Calu3 (cell line): ENCODE measurements around the gene DYSF. TPM values are rescaled to one million over a fixed set of nuclear protein-coding genes. Genes with fewer than 3 reads are reported as not detected.

Source experiments
- BruUV-seq: library from RNA; stranded (reverse); fragments of 400-500 nt; replicated peaks from 2 replicates; lab custom pipeline; 2021; lab: Mats Ljungman, UMichigan
- CTCF ChIA-PET: fragments of 300-600 bp; sonication (Branson Sonifier 250); formaldehyde crosslinking; loops from one replicate; lab custom pipeline; 2022; ENCODE audit warnings: antibody characterized with exemption; lab: Charles Lee
- DNase-seq: peaks from one replicate; pipeline ENCODE4 v3.0.0; 2022
- H3K27ac Mint-ChIP-seq: one replicate; pipeline ENCODE4 v1.8.0; 2022; ENCODE audit warnings: mixed read lengths; ENCODE audit not compliant: unreplicated experiment
- H3K27me3 Mint-ChIP-seq: one replicate; pipeline ENCODE4 v1.8.0; 2022; ENCODE audit warnings: mixed read lengths; ENCODE audit not compliant: unreplicated experiment
- H3K36me3 Mint-ChIP-seq: one replicate; pipeline ENCODE4 v1.8.0; 2022; ENCODE audit warnings: mild to moderate bottlenecking, moderate library complexity, mixed read lengths; ENCODE audit not compliant: insufficient read depth, unreplicated experiment
- H3K4me1 Mint-ChIP-seq: one replicate; pipeline ENCODE4 v1.8.0; 2022; ENCODE audit warnings: mild to moderate bottlenecking, low read depth, mixed read lengths; ENCODE audit not compliant: unreplicated experiment
- H3K4me3 Mint-ChIP-seq: one replicate; pipeline ENCODE4 v1.8.0; 2022; ENCODE audit warnings: mild to moderate bottlenecking, low read depth, moderate library complexity, mixed read lengths; ENCODE audit not compliant: unreplicated experiment
- H3K9me3 Mint-ChIP-seq: one replicate; pipeline ENCODE4 v1.8.0; 2022; ENCODE audit warnings: low read depth, mixed read lengths; ENCODE audit not compliant: unreplicated experiment
- intact Hi-C: fragments of 100-400 bp; cut with micrococcal nuclease; formaldehyde crosslinking; loops from one replicate; pipeline ENCODE4 v1.10.0; 2022; ENCODE audit not compliant: unreplicated experiment
- total RNA-seq: library from RNA; stranded (reverse); gene quantifications from 2 replicates; pipeline ENCODE4 v1.2.3, GENCODE V29; 2022
- TF ChIP-seq, protein P1 (sequence below): fragments of 200-600 bp; IDR thresholded peaks from one replicate; pipeline ENCODE4 v1.8.0; 2022; ENCODE audit warnings: antibody characterized with exemption; ENCODE audit not compliant: unreplicated experiment

The DYSF gene
- total RNA-seq, 1 experiment from 2014 or later, result 3.2 TPM

DNA sequence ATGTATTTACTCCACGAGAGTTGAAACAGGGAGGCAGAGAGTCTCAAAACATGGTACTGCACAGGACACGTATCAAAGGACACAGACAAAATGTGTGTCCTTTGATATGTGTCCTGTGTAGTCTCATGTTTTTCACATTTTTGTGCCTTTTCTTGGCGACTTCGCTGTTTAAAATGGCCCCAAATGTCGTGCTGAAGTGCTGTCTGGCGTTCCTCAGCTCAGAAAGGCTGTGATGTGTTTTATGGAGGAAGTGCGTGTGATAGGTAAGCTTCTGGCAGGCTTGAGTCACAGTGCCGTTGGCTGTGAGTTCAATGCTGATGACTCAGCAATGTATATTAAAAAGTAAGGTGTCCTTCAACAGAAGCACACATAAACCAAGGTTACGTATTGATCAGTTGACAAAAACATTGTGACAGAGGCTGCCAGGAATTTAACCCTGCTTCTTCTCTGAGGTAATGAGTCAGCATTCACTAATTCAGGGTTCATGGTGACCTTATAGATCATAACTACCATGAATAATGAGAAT is 78.2 kb downstream of the DYSF start:
- CTCF ChIA-PET, result no interaction called here
- TF ChIP-seq, protein P1, sequence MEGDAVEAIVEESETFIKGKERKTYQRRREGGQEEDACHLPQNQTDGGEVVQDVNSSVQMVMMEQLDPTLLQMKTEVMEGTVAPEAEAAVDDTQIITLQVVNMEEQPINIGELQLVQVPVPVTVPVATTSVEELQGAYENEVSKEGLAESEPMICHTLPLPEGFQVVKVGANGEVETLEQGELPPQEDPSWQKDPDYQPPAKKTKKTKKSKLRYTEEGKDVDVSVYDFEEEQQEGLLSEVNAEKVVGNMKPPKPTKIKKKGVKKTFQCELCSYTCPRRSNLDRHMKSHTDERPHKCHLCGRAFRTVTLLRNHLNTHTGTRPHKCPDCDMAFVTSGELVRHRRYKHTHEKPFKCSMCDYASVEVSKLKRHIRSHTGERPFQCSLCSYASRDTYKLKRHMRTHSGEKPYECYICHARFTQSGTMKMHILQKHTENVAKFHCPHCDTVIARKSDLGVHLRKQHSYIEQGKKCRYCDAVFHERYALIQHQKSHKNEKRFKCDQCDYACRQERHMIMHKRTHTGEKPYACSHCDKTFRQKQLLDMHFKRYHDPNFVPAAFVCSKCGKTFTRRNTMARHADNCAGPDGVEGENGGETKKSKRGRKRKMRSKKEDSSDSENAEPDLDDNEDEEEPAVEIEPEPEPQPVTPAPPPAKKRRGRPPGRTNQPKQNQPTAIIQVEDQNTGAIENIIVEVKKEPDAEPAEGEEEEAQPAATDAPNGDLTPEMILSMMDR, result no peak
- H3K27me3 Mint-ChIP-seq, result peaks cover 35% of the 10 kb centered on the region
- peak; percentile 35 for DNase-seq
- H3K4me1 Mint-ChIP-seq, result no peaks in the 10 kb centered on the region
- no peaks in the 10 kb centered on the region for H3K9me3 Mint-ChIP-seq
- intact Hi-C loops, result loop anchor here (5.0 kb wide), 1 partner anchor 1046 kb away; no protein-coding TSS in a partner anchor
- H3K4me3 Mint-ChIP-seq, result no peak overlapping the region
- BruUV-seq, result no TSS peak
- no peaks in the 10 kb centered on the region for H3K36me3 Mint-ChIP-seq
- no peak overlapping the region for H3K27ac Mint-ChIP-seq

- Mint-ChIP-seq H3K27me3 (peaks cover 35% of the 10 kb centered on the region), H3K4me1 (no peaks in the 10 kb centered on the region), H3K9me3 (no peaks in the 10 kb centered on the region), H3K4me3 (no peak overlapping the region), H3K27ac (no peak overlapping the region), H3K36me3 (no peaks in the 10 kb centered on the region)
- TF ChIP-seq, protein P1, result no peak
- intact Hi-C loops, result loop anchor here (5.0 kb wide), 1 partner anchor 1045 kb away; no protein-coding TSS in a partner anchor
- CTCF ChIA-PET, result no interaction called here
- BruUV-seq, result no TSS peak
- no peak for DNase-seq
These were observed 79.0 kb downstream of the DYSF start for GRCh38 chr2:71532327-71532726.

- TF ChIP-seq, protein P1, result no peak
- H3K9me3 Mint-ChIP-seq, result no peaks in the 10 kb centered on the region
- no peak overlapping the region for H3K27ac Mint-ChIP-seq
- no peak overlapping the region for H3K4me3 Mint-ChIP-seq
- H3K4me1 Mint-ChIP-seq, result no peaks in the 10 kb centered on the region
- no TSS peak for BruUV-seq
- CTCF ChIA-PET, result no interaction called here
- no peaks in the 10 kb centered on the region for H3K36me3 Mint-ChIP-seq
- DNase-seq, result no peak
- intact Hi-C loops, result loop anchor here (5.0 kb wide), 1 partner anchor 1043 kb away; no protein-coding TSS in a partner anchor
- H3K27me3 Mint-ChIP-seq, result peaks cover 18% of the 10 kb centered on the region
These were observed 80.8 kb downstream of the DYSF start for GRCh38 chr2:71534201-71534600.

GRCh38 chr2:71534826-71535225 is 81.5 kb downstream of the DYSF start:
- no peaks in the 10 kb centered on the region for H3K9me3 Mint-ChIP-seq
- no peaks in the 10 kb centered on the region for H3K4me1 Mint-ChIP-seq
- DNase-seq, result no peak
- BruUV-seq, result no TSS peak
- CTCF ChIA-PET, result no interaction called here
- intact Hi-C loops, result loop anchor here (5.0 kb wide), 1 partner anchor 1042 kb away; no protein-coding TSS in a partner anchor
- TF ChIP-seq, protein P1, result no peak
- H3K27me3 Mint-ChIP-seq, result peaks cover 13% of the 10 kb centered on the region
- no peak overlapping the region for H3K27ac Mint-ChIP-seq
- H3K36me3 Mint-ChIP-seq, result no peaks in the 10 kb centered on the region
- no peak overlapping the region for H3K4me3 Mint-ChIP-seq
